Type B pancreatic cell (in vitro differentiated cells): ENCODE results near the gene TPRN. TPM values are rescaled to one million over a fixed set of nuclear protein-coding genes. Genes with fewer than 3 reads are reported as not detected.

Experiments used
- DNase-seq: peaks from one replicate; pipeline ENCODE4 v3.0.0; 2021; ENCODE audit warnings: mixed read lengths; ENCODE audit not compliant: unreplicated experiment; ENCODE audit errors: extremely low spot score
- H3K27ac Mint-ChIP-seq: 2 replicates; pipeline ENCODE4 v1.8.0; 2021; ENCODE audit warnings: mild to moderate bottlenecking, mixed read lengths
- H3K27me3 Mint-ChIP-seq: 2 replicates; pipeline ENCODE4 v1.8.0; 2021; ENCODE audit warnings: mixed read lengths
- H3K36me3 Mint-ChIP-seq: 2 replicates; pipeline ENCODE4 v1.8.0; 2021; ENCODE audit warnings: mixed read lengths
- H3K4me1 Mint-ChIP-seq: one replicate; pipeline ENCODE4 v1.8.0; 2021; ENCODE audit warnings: mixed read lengths; ENCODE audit not compliant: unreplicated experiment
- H3K4me3 Mint-ChIP-seq: 2 replicates; pipeline ENCODE4 v1.8.0; 2021; ENCODE audit warnings: mild to moderate bottlenecking, mixed read lengths
- H3K9me3 Mint-ChIP-seq: 2 replicates; pipeline ENCODE4 v1.8.0; 2021; ENCODE audit warnings: mixed read lengths
- total RNA-seq: library from RNA; stranded (reverse); gene quantifications from 2 replicates; pipeline ENCODE4 v1.2.1, GENCODE V29; 2021; ENCODE audit warnings: low replicate concordance
- TF ChIP-seq, protein P1 (sequence below): fragments of 200-600 bp; sonication (generic); conservative IDR thresholded peaks from 2 replicates; pipeline ENCODE4 v1.5.0; 2021; ENCODE audit warnings: antibody characterized with exemption, mild to moderate bottlenecking

The TPRN gene
- total RNA-seq, 1 donor from 2014 or later = 24.1 TPM

DNA sequence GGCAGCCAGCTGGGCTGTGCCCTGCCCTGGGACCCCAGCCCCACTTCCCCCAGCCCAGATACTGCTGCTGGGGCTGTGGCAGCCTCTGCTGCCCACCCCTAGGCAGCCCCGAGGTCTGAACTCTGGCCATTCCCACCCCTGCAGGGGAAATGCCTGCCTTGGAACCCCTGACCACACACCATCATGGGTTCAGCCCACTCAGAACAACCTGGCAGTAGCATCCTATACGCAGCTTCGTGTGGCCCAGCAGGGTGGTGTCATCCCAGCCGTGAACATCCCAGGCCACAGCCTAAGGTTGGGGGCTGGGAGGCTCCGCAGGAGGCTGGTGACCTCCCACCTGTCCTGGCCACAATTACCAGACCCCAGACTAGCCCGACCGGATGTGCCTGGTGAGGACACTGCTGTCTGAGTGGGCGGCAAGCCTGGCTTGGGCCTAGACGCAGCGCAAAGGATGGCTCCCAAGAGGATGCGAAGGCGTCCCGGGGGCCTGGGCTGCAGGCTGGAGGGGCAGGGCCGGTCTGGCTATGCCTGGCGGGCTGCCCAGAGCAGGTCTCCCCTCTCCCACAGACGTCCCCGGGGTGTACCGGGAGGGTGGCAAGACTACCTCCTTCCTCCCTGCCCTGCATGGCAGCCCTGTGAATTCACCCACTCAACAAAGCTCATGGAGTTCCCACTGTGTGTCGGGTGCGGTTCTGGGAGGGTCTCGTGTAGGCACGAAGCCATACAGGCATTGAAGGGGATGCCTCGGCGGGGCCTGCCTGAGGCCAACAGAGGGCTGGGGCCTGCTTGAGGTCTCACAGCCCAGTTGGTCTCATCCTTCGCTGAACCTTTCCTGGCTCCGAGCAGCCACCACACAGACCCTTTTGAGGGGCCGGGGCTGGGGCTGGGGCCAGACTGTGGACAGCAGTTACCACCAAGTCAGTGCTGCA lies 28.7 kb upstream of the TPRN start:
- H3K9me3 Mint-ChIP-seq = no peaks in the 10 kb centered on the region
- peaks cover 3% of the 10 kb centered on the region for H3K27me3 Mint-ChIP-seq
- no peaks in the 10 kb centered on the region for H3K36me3 Mint-ChIP-seq
- H3K4me1 Mint-ChIP-seq = peaks cover 5% of the 10 kb centered on the region
- DNase-seq = no peak
- H3K27ac Mint-ChIP-seq = no peak overlapping the region
- H3K4me3 Mint-ChIP-seq = no peak overlapping the region
- TF ChIP-seq, protein P1, sequence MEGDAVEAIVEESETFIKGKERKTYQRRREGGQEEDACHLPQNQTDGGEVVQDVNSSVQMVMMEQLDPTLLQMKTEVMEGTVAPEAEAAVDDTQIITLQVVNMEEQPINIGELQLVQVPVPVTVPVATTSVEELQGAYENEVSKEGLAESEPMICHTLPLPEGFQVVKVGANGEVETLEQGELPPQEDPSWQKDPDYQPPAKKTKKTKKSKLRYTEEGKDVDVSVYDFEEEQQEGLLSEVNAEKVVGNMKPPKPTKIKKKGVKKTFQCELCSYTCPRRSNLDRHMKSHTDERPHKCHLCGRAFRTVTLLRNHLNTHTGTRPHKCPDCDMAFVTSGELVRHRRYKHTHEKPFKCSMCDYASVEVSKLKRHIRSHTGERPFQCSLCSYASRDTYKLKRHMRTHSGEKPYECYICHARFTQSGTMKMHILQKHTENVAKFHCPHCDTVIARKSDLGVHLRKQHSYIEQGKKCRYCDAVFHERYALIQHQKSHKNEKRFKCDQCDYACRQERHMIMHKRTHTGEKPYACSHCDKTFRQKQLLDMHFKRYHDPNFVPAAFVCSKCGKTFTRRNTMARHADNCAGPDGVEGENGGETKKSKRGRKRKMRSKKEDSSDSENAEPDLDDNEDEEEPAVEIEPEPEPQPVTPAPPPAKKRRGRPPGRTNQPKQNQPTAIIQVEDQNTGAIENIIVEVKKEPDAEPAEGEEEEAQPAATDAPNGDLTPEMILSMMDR = no peak

DNA sequence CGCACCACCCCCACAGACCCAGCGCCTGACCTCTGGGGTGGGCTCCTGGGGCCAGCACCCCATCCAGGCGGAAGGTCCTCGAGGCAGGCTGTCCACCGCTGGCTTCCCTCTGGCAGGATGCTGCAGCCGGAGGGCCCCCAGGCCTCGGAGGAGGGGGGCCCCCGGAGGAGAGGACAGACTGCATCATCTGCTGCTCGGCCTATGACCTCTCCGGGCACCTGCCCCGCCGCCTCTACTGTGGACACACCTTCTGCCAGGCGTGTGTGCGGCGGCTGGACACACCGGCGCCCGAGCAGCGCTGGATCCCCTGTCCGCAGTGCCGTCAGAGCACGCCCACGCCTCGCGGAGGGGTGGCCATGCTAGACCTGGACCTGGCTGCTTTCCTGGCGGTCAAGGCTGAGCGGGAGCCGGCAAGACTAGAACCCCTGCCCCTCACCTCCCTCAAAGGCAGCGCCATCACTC lies 28.0 kb upstream of the TPRN start:
- Mint-ChIP-seq H3K27me3 (peaks cover 3% of the 10 kb centered on the region), H3K36me3 (no peaks in the 10 kb centered on the region), H3K9me3 (no peaks in the 10 kb centered on the region), H3K27ac (no peak overlapping the region), H3K4me3 (no peak overlapping the region), H3K4me1 (peaks cover 5% of the 10 kb centered on the region)
- DNase-seq = no peak
- TF ChIP-seq, protein P1 = no peak

DNA sequence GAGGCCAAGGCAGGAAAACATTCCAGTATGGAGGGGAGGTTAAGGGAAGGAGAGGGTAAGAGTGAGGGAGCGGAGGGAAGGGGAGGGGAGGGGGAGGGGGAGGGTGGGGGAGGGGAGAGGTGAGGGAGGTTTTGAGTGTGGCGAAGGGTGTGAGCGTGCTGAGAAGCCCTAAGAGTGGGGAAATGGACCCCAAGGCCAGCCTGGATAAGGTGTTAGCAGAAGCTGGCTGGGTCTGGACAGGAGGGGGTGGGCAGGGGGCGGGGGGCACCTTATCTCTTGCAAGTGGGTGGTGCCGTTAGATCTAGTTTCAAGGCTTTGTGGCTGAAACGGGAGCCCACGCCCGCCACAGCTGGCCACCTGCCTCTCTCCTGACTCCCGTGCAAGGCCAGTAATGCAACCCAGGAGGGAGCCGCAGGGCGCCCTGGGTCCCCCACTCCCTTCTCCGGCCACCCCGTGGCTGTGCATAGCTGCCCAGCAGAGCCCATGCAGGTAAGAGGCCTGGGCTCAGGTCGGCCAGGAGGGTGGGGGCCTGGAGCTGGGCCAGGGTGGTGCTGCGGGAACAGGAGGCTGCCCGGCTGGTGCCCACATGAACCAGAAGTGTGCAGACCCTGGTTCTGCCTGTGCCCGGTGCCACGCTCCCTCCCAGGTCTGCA lies 27.4 kb upstream of the TPRN start:
- peaks cover 3% of the 10 kb centered on the region for H3K27me3 Mint-ChIP-seq
- H3K4me1 Mint-ChIP-seq = peaks cover 5% of the 10 kb centered on the region
- H3K36me3 Mint-ChIP-seq = no peaks in the 10 kb centered on the region
- H3K9me3 Mint-ChIP-seq = no peaks in the 10 kb centered on the region
- peak overlapping the region; percentile 91 for H3K27ac Mint-ChIP-seq
- TF ChIP-seq, protein P1 = no peak
- H3K4me3 Mint-ChIP-seq = peak overlapping the region; percentile 75
- DNase-seq = no peak

DNA sequence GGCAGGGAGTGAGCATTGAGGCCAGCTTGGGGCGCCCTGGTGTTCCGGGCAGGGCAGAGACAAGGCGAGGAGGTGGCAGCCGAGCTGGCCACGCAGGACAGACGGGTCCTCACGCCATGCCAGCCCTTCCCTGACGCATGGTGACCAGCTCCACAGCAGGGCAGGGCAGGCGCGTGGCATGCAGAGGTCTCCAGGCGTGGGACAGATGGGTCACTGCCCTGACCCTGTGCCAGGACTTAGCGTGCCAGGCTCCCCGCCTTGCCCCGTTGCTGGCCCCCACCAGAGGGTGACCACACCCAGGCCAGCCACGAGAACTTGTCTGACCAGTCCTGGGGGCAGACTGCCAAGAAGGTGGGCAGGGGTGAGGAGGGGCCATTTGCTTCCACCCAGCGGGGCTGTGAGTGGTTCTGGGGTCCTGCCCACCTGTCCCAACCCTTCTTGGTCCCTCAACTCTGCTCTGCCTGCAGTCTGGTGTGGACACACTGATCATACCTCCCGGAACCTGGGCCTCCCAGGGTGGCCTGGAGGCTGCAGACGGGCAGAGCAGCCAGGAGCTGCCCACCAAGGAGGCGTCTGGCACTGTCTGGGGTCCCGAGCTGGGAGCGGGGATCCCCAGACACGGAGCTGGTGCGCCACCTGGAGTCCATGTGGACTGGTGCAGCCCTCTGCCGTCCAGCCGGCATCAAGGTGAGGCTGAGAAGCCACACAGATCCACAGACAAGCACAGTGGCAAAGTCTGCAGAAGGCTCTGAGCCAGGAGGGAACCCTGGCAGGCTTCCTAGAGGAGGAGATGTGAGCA lies 26.7 kb upstream of the TPRN start, which contains the start of gene RNF224:
Gene RNF224 (plus strand): TSS at position 449 of the 799 bp plus-strand sequence. CDS start 834 bp downstream, outside the sequence.
- TF ChIP-seq, protein P1 = peak; percentile 92
- Mint-ChIP-seq H3K4me3 (peak within 1 kb of the TSS; percentile 75), H3K27ac (peak within 1 kb of the TSS; percentile 91), H3K4me1 (peaks cover 5% of the 10 kb centered on the region), H3K27me3 (peaks cover 3% of the 10 kb centered on the region), H3K9me3 (no peaks in the 10 kb centered on the region), H3K36me3 (no peaks in the 10 kb centered on the region)
- peak; percentile 87 for DNase-seq

DNA sequence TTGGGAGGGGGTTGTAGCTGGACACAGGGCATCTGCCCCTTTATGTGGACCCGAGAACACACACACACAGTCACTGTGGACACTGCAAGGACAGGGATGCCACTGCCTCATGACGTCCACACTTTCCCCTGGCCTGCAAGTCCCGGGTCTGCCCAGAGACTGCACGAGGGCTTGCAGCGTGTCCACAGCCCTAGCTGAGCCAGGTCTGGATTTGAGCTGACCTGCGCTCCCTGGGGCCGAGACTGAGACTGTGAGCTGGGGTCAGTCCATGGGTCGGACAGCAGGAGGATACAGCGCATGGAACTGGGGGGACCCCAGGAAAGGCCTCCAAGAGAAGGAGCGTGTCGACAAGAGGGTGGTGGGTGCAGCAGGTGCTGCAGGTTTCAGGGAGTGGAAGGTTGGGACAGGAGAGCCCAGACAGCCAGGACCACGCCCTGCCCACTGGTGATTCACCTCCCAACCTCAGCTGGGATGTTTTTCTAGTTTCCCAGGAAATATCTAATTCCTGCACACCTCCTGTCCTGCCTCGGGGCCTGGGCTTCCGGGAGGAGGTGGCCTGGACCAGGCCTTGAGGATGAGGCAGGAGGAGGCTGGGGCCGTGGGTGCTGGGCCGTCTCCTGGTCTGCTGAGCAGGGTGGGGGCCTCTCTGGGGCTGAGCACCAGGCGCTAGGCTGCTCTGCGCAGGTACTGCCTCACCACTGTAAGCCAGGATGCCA lies 26.0 kb upstream of the TPRN start:
- no peak for DNase-seq
- Mint-ChIP-seq H3K9me3 (no peaks in the 10 kb centered on the region), H3K27ac (no peak overlapping the region), H3K36me3 (no peaks in the 10 kb centered on the region), H3K27me3 (peaks cover 3% of the 10 kb centered on the region), H3K4me1 (peaks cover 5% of the 10 kb centered on the region), H3K4me3 (peak overlapping the region; percentile 41)
- TF ChIP-seq, protein P1 = no peak
